HepG2 (cell line): ENCODE data around the gene CIROP. TPM values are rescaled to one million over a fixed set of nuclear protein-coding genes. Genes with fewer than 3 reads are reported as not detected.
A peak's percentile ranks its signal among the peaks of the same experiment; 100 is the strongest.

ENCODE experiments used
- FOXA1 ChIP-seq, 2 experiments: fragments of 450-650 bp in 1 of 2; sonication (generic) in 1 of 2; formaldehyde crosslinking in 1 of 2; IDR thresholded peaks; 2 replicates each; pipeline versions ENCODE4 v1.4.0 to v1.6.1; 2016 to 2020; ENCODE audit warnings: missing genetic modification reagents in 1 of 2
- MZF1 ChIP-seq: sonication (generic); formaldehyde crosslinking; IDR thresholded peaks from 2 replicates; pipeline ENCODE4 v1.8.1; 2023; ENCODE audit warnings: mild to moderate bottlenecking, missing genetic modification reagents, borderline replicate concordance
- PPARG ChIP-seq: conservative IDR thresholded peaks from 2 replicates; pipeline ENCODE4 v1.6.1; 2016; ENCODE audit warnings: missing biosample characterization, missing genetic modification reagents
- REPIN1 ChIP-seq: sonication (generic); formaldehyde crosslinking; IDR thresholded peaks from 2 replicates; pipeline ENCODE4 v1.8.0; 2022; ENCODE audit warnings: missing genetic modification reagents, low read depth, mild to moderate bottlenecking, borderline replicate concordance
- SRY ChIP-seq: sonication (generic); formaldehyde crosslinking; IDR thresholded peaks from 2 replicates; pipeline ENCODE4 v1.8.0; 2022; ENCODE audit warnings: mild to moderate bottlenecking, missing genetic modification reagents
- ZBTB7B ChIP-seq: sonication (generic); formaldehyde crosslinking; IDR thresholded peaks from 2 replicates; pipeline ENCODE4 v1.4.0; 2020; ENCODE audit warnings: missing genetic modification reagents
- polyA plus RNA-seq, 8 experiments: library from polyadenylated mRNA; depleted of rRNA in 3 of 8; stranded (reverse) in 7 of 8; unstranded in 1 of 8; fragments of >200 nt; fragmentation: Illumina TruSeq in 4 of 8; extraction: Trizol in 4 of 8; gene quantifications; 2 replicates each; pipeline versions ENCODE4 v1.2.1 to v1.2.3, GENCODE V29; 2011 to 2016; ENCODE audit warnings: low read depth in 4 of 8, missing spikeins in 1 of 8, mixed read lengths in 1 of 8; ENCODE audit not compliant: insufficient read depth in 1 of 8
- total RNA-seq, 5 experiments: library from RNA; depleted of rRNA; stranded (reverse); fragments of >200 nt; fragmentation: Illumina TruSeq; extraction: Trizol; gene quantifications; 2 replicates each; pipeline ENCODE4 v1.2.3, GENCODE V29; 2016; ENCODE audit warnings: low read depth in 1 of 5
- TF ChIP-seq, protein P1 (sequence below): sonication (generic); formaldehyde crosslinking; IDR thresholded peaks from 2 replicates; pipeline ENCODE4 v1.9.0; 2021; ENCODE audit warnings: mild to moderate bottlenecking, missing genetic modification reagents
- TF ChIP-seq, protein P2 (sequence below): IDR thresholded peaks from 2 replicates; pipeline ENCODE4 v1.6.1; 2016; ENCODE audit warnings: low read depth

The CIROP gene
- total and polyA plus RNA-seq, 2 of the 13 experiments (the other 11 are each of a cell fraction or from before 2014, with no cell fraction given): 0.07 TPM; not detected in 1

DNA sequence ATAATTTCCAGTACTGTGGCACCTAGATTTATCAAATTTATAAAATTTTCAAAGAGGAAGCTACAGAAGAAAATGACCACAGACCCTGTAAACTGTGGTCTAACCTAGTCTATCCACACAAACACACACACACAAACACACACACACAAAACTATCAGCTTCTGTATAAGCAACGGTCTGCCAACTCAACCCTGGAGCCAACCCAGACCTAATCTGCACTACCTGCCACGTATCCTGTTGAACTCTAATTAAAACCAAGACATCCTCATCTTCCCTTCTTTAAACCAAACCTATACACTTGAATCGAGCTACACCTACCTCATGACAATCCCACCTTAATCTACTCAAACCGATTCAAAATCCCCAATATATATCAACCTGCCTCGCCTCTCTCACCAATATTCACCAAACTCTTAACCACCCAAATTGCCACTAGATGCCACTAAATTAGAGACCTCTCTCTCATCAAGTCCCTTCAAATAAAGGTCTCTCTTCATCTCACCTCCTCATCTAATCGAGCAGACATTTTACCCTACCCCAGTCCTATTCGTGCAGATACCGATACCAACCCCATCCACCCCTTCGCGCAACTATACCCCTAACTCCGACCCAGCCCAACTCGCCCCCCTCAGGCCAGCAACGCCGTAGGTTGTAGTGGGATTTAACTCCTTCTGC is 10.7 kb downstream of the CIROP start (continued):
- TF ChIP-seq, protein P1, sequence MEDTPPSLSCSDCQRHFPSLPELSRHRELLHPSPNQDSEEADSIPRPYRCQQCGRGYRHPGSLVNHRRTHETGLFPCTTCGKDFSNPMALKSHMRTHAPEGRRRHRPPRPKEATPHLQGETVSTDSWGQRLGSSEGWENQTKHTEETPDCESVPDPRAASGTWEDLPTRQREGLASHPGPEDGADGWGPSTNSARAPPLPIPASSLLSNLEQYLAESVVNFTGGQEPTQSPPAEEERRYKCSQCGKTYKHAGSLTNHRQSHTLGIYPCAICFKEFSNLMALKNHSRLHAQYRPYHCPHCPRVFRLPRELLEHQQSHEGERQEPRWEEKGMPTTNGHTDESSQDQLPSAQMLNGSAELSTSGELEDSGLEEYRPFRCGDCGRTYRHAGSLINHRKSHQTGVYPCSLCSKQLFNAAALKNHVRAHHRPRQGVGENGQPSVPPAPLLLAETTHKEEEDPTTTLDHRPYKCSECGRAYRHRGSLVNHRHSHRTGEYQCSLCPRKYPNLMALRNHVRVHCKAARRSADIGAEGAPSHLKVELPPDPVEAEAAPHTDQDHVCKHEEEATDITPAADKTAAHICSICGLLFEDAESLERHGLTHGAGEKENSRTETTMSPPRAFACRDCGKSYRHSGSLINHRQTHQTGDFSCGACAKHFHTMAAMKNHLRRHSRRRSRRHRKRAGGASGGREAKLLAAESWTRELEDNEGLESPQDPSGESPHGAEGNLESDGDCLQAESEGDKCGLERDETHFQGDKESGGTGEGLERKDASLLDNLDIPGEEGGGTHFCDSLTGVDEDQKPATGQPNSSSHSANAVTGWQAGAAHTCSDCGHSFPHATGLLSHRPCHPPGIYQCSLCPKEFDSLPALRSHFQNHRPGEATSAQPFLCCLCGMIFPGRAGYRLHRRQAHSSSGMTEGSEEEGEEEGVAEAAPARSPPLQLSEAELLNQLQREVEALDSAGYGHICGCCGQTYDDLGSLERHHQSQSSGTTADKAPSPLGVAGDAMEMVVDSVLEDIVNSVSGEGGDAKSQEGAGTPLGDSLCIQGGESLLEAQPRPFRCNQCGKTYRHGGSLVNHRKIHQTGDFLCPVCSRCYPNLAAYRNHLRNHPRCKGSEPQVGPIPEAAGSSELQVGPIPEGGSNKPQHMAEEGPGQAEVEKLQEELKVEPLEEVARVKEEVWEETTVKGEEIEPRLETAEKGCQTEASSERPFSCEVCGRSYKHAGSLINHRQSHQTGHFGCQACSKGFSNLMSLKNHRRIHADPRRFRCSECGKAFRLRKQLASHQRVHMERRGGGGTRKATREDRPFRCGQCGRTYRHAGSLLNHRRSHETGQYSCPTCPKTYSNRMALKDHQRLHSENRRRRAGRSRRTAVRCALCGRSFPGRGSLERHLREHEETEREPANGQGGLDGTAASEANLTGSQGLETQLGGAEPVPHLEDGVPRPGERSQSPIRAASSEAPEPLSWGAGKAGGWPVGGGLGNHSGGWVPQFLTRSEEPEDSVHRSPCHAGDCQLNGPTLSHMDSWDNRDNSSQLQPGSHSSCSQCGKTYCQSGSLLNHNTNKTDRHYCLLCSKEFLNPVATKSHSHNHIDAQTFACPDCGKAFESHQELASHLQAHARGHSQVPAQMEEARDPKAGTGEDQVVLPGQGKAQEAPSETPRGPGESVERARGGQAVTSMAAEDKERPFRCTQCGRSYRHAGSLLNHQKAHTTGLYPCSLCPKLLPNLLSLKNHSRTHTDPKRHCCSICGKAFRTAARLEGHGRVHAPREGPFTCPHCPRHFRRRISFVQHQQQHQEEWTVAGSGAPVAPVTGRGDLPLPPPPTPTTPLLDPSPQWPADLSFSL (CRISPR knock-in tag): peak; percentile 65
- TF ChIP-seq FOXA1 (IDR thresholded peaks at IDR 0.05) (peak; percentile 10; the same call in 1 of the 2 replicates), FOXA1 (CRISPR knock-in tag; IDR thresholded peaks at IDR 0.05) (no peak), SRY (CRISPR knock-in tag) (no peak), REPIN1 (CRISPR knock-in tag) (no peak), ZBTB7B (peak; percentile 79), PPARG (peak; percentile 6; the same call in 1 of the 2 replicates), MZF1 (CRISPR knock-in tag) (no peak)
- TF ChIP-seq, protein P2, sequence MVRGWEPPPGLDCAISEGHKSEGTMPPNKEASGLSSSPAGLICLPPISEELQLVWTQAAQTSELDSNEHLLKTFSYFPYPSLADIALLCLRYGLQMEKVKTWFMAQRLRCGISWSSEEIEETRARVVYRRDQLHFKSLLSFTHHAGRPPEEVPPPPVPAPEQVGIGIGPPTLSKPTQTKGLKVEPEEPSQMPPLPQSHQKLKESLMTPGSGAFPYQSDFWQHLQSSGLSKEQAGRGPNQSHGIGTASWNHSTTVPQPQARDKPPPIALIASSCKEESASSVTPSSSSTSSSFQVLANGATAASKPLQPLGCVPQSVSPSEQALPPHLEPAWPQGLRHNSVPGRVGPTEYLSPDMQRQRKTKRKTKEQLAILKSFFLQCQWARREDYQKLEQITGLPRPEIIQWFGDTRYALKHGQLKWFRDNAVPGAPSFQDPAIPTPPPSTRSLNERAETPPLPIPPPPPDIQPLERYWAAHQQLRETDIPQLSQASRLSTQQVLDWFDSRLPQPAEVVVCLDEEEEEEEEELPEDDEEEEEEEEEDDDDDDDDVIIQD (CRISPR knock-in tag): no peak
